SU-DHL-6 (cell line): ENCODE results near the gene DNAH17.

Experiments
- H2AFZ ChIP-seq: fragments of 200-600 bp; sonication (generic); 2 replicates; pipeline ENCODE4 v1.6.1; 2014; ENCODE audit warnings: low read depth, mild to moderate bottlenecking, moderate library complexity, mixed read lengths, antibody characterized with exemption, low read length; ENCODE audit not compliant: severe bottlenecking
- H3F3A ChIP-seq: fragments of 200-600 bp; shearing (Covaris generic); 2 replicates; pipeline ENCODE4 v1.6.0; 2016; ENCODE audit warnings: antibody characterized with exemption, mild to moderate bottlenecking; ENCODE audit not compliant: insufficient read depth
- H3K27ac ChIP-seq: fragments of 200-600 bp; sonication (generic); 2 replicates; pipeline ENCODE4 v1.5.1; 2016; ENCODE audit warnings: low read depth, mild to moderate bottlenecking, low read length, moderate library complexity, mixed read lengths
- H3K27me3 ChIP-seq: fragments of 200-600 bp; sonication (generic), shearing (Covaris generic); 2 replicates; pipeline ENCODE4 v1.6.0; 2014; ENCODE audit warnings: mild to moderate bottlenecking, low read length
- H3K36me3 ChIP-seq: fragments of 200-600 bp; sonication (generic); 2 replicates; pipeline ENCODE4 v1.6.1; 2014; ENCODE audit warnings: mild to moderate bottlenecking, low read length, mixed read lengths
- H3K4me2 ChIP-seq: fragments of 300-600, 200-600 bp; shearing (Covaris generic), sonication (generic); 2 replicates; pipeline ENCODE4 v1.6.0; 2014; ENCODE audit warnings: low read length, low read depth, mild to moderate bottlenecking; ENCODE audit not compliant: poor library complexity, severe bottlenecking
- H3K4me3 ChIP-seq: fragments of 200-600 bp; sonication (generic); 2 replicates; pipeline ENCODE4 v1.5.1; 2014; ENCODE audit warnings: antibody characterized with exemption, low read length, mild to moderate bottlenecking, mixed read lengths; ENCODE audit not compliant: insufficient read depth, poor library complexity, severe bottlenecking
- H3K79me2 ChIP-seq: fragments of 200-600 bp; sonication (generic); 2 replicates; pipeline ENCODE4 v1.6.1; 2014; ENCODE audit warnings: mild to moderate bottlenecking, low read length, moderate library complexity; ENCODE audit not compliant: insufficient read depth
- H3K9ac ChIP-seq: fragments of 200-600 bp; sonication (generic); 2 replicates; pipeline ENCODE4 v1.7.0; 2014; ENCODE audit warnings: mild to moderate bottlenecking, low read length
- H3K9me2 ChIP-seq: fragments of 200-600 bp; sonication (generic); replicated peaks from 2 replicates; pipeline ENCODE4 v1.6.1; 2014; ENCODE audit warnings: low read length; ENCODE audit not compliant: insufficient read depth
- H3K9me3 ChIP-seq: fragments of 200-600 bp; sonication (generic); 2 replicates; pipeline ENCODE4 v1.6.1; 2014; ENCODE audit warnings: low read length, mixed read lengths; ENCODE audit not compliant: insufficient read depth
- H4K20me1 ChIP-seq: fragments of 200-600 bp; sonication (generic); 2 replicates; pipeline ENCODE4 v1.6.1; 2014; ENCODE audit warnings: low read depth, mild to moderate bottlenecking, antibody characterized with exemption, low read length, moderate library complexity, mixed read lengths
- CTCF ChIP-seq: fragments of 200-600 bp; sonication (generic); IDR thresholded peaks from one replicate; pipeline ENCODE4 v1.5.1; 2017; ENCODE audit warnings: antibody characterized with exemption, mild to moderate bottlenecking, low read length, moderate library complexity; ENCODE audit not compliant: insufficient read depth, poor library complexity, severe bottlenecking
- EZH2phosphoT487 ChIP-seq: fragments of 200-600 bp; sonication (generic), shearing (Covaris generic); conservative IDR thresholded peaks from 2 replicates; pipeline ENCODE4 v1.6.1; 2018; ENCODE audit warnings: mild to moderate bottlenecking, antibody characterized with exemption, low read length, moderate library complexity, mixed read lengths

Gene DNAH17

GRCh38 chr17:78537217-78537860 is 39.9 kb downstream of the DNAH17 start:
- H3K4me2 ChIP-seq, result no peak overlapping the region
- H2AFZ ChIP-seq, result no peak overlapping the region
- H3K27me3 ChIP-seq, result no peaks in the 10 kb centered on the region

GRCh38 chr17:78535273-78536197 is 41.7 kb downstream of the DNAH17 start:
- H3K27ac ChIP-seq, result no peak overlapping the region
- no peak overlapping the region for H2AFZ ChIP-seq
- H3K79me2 ChIP-seq, result no peaks in the 10 kb centered on the region
- TF ChIP-seq CTCF, result no peak
- TF ChIP-seq EZH2phosphoT487, result no peak
- H3F3A ChIP-seq, result no peaks in the 10 kb centered on the region
- no peaks in the 10 kb centered on the region for H3K36me3 ChIP-seq
- H3K9me3 ChIP-seq, result no peaks in the 10 kb centered on the region
- H3K9me2 ChIP-seq, result no peaks in the 10 kb centered on the region
- no peak overlapping the region for H3K9ac ChIP-seq
- no peaks in the 10 kb centered on the region for H3K27me3 ChIP-seq
- H3K4me3 ChIP-seq, result no peak overlapping the region
- H3K4me2 ChIP-seq, result no peak overlapping the region
- H4K20me1 ChIP-seq, result no peaks in the 10 kb centered on the region

More at GRCh38 chr17:78537217-78537860, 39.9 kb downstream of the DNAH17 start:
- Histone ChIP-seq H3K27ac (no peak overlapping the region), H3K9me2 (no peaks in the 10 kb centered on the region), H4K20me1 (no peaks in the 10 kb centered on the region), H3K4me3 (no peak overlapping the region), H3F3A (no peaks in the 10 kb centered on the region), H3K9me3 (no peaks in the 10 kb centered on the region), H3K79me2 (no peaks in the 10 kb centered on the region), H3K9ac (no peak overlapping the region), H3K36me3 (no peaks in the 10 kb centered on the region)
- TF ChIP-seq EZH2phosphoT487 (no peak), CTCF (no peak)

- H3K27me3 ChIP-seq, result no peaks in the 10 kb centered on the region
- H3K27ac ChIP-seq, result no peak overlapping the region
- no peaks in the 10 kb centered on the region for H3K9me2 ChIP-seq
- no peak overlapping the region for H3K4me3 ChIP-seq
- no peak overlapping the region for H2AFZ ChIP-seq
- no peaks in the 10 kb centered on the region for H3K79me2 ChIP-seq
- H3F3A ChIP-seq, result no peaks in the 10 kb centered on the region
- no peak overlapping the region for H3K9ac ChIP-seq
- no peak for TF ChIP-seq EZH2phosphoT487
- TF ChIP-seq CTCF, result no peak
- no peaks in the 10 kb centered on the region for H4K20me1 ChIP-seq
- H3K36me3 ChIP-seq, result no peaks in the 10 kb centered on the region
- H3K9me3 ChIP-seq, result no peaks in the 10 kb centered on the region
- no peak overlapping the region for H3K4me2 ChIP-seq
Observed at GRCh38 chr17:78534492-78535272, 42.5 kb downstream of the DNAH17 start.
